HepG2 (cell line): ENCODE measurements around the gene IKZF4. TPM values are rescaled to one million over a fixed set of nuclear protein-coding genes. Genes with fewer than 3 reads are reported as not detected.

ENCODE experiments used
- ARID3A ChIP-seq: IDR thresholded peaks from 2 replicates; pipeline ENCODE4 v1.6.1; 2012; ENCODE audit warnings: low read depth, low read length, improper control_type of control experiment
- CBX2 ChIP-seq, 2 experiments: fragments of 200-600 bp in 1 of 2; sonication (generic); formaldehyde crosslinking in 1 of 2; IDR thresholded peaks; 2 replicates each; pipeline versions ENCODE4 v1.7.0 to v1.8.1; 2018 to 2022; ENCODE audit warnings: low read depth in 2 of 2, low read length in 1 of 2, mild to moderate bottlenecking in 1 of 2, missing genetic modification reagents in 1 of 2
- ERF ChIP-seq: IDR thresholded peaks from 2 replicates; pipeline ENCODE4 v1.6.1; 2018; ENCODE audit warnings: missing biosample characterization, missing genetic modification reagents
- GATA4 ChIP-seq: sonication (generic); IDR thresholded peaks from 2 replicates; pipeline ENCODE4 v1.6.1; 2016; ENCODE audit warnings: antibody characterized with exemption, low read depth, borderline replicate concordance
- HNF4G ChIP-seq, 2 experiments: sonication (generic) in 1 of 2; formaldehyde crosslinking in 1 of 2; IDR thresholded peaks; 2 replicates each; pipeline versions ENCODE4 v1.4.0 to v1.6.1; 2011 to 2020; ENCODE audit warnings: borderline replicate concordance in 2 of 2, low read depth in 2 of 2, mild to moderate bottlenecking in 2 of 2, low read length in 1 of 2, missing genetic modification reagents in 1 of 2, moderate library complexity in 1 of 2
- MIXL1 ChIP-seq: IDR thresholded peaks from 2 replicates; pipeline ENCODE4 v1.6.1; 2016
- NFYB ChIP-seq: sonication (generic); formaldehyde crosslinking; IDR thresholded peaks from 2 replicates; pipeline ENCODE4 v1.4.0; 2020; ENCODE audit warnings: missing genetic modification reagents
- THAP11 ChIP-seq: IDR thresholded peaks from 2 replicates; pipeline ENCODE4 v1.6.1; 2016; ENCODE audit warnings: missing biosample characterization, missing genetic modification reagents
- ZBTB20 ChIP-seq: sonication (generic); formaldehyde crosslinking; IDR thresholded peaks from 2 replicates; pipeline ENCODE4 v1.8.1; 2023; ENCODE audit warnings: missing genetic modification reagents, low read depth, mild to moderate bottlenecking, borderline replicate concordance
- ZNF451 ChIP-seq: sonication (generic); formaldehyde crosslinking; IDR thresholded peaks from 2 replicates; pipeline ENCODE4 v1.5.0; 2020; ENCODE audit warnings: mild to moderate bottlenecking, missing genetic modification reagents
- polyA plus RNA-seq, 8 experiments: library from polyadenylated mRNA; depleted of rRNA in 3 of 8; stranded (reverse) in 7 of 8; unstranded in 1 of 8; fragments of >200 nt; fragmentation: Illumina TruSeq in 4 of 8; extraction: Trizol in 4 of 8; gene quantifications; 2 replicates each; pipeline versions ENCODE4 v1.2.1 to v1.2.3, GENCODE V29; 2011 to 2016; ENCODE audit warnings: low read depth in 4 of 8, missing spikeins in 1 of 8, mixed read lengths in 1 of 8; ENCODE audit not compliant: insufficient read depth in 1 of 8
- total RNA-seq, 5 experiments: library from RNA; depleted of rRNA; stranded (reverse); fragments of >200 nt; fragmentation: Illumina TruSeq; extraction: Trizol; gene quantifications; 2 replicates each; pipeline ENCODE4 v1.2.3, GENCODE V29; 2016; ENCODE audit warnings: low read depth in 1 of 5

The IKZF4 gene
- total and polyA plus RNA-seq, 2 of the 13 experiments (the other 11 are each of a cell fraction or from before 2014, with no cell fraction given): 0.58 to 2.2 TPM

GRCh38 chr12:55973599-55974307 is 47.1 kb upstream of the IKZF4 start, which contains the start of gene RAB5B (continued):
- TF ChIP-seq ZNF451 (0 out of 2 replicates have a peak, but pooled peaks have one; percentile 26), NFYB (CRISPR knock-in tag) (peak; percentile 99), HNF4G (IDR thresholded peaks at IDR 0.05; ENCODE audit: borderline replicate concordance, low read depth, low read length) (peak; percentile 48; the same call in 1 of the 2 replicates), HNF4G (CRISPR knock-in tag; IDR thresholded peaks at IDR 0.05; ENCODE audit: borderline replicate concordance, low read depth) (0 out of 2 replicates have a peak, but pooled peaks have one; percentile 36), MIXL1 (CRISPR knock-in tag) (peak; percentile 81; the same call in 1 of the 2 replicates), THAP11 (CRISPR knock-in tag) (peak; percentile 92), ARID3A (peak; percentile 71), ZBTB20 (CRISPR knock-in tag) (peak; percentile 56; the same call in 1 of the 2 replicates), ERF (CRISPR knock-in tag) (0 out of 2 replicates have a peak, but pooled peaks have one; percentile 39), GATA4 (peak; percentile 75; the same call in 1 of the 2 replicates), CBX2 (IDR thresholded peaks at IDR 0.05; ENCODE audit: low read depth, low read length) (no peak), CBX2 (CRISPR knock-in tag; IDR thresholded peaks at IDR 0.05; ENCODE audit: low read depth) (no peak)
